Measurements from ENCODE around the gene KCNMA1. TPM values are rescaled to one million over a fixed set of nuclear protein-coding genes. Genes with fewer than 3 reads are reported as not detected.

Gene KCNMA1
- total RNA-seq, 3 donors from 2014 or later, result 45.4 to 312 (median 62.4) TPM

DNA sequence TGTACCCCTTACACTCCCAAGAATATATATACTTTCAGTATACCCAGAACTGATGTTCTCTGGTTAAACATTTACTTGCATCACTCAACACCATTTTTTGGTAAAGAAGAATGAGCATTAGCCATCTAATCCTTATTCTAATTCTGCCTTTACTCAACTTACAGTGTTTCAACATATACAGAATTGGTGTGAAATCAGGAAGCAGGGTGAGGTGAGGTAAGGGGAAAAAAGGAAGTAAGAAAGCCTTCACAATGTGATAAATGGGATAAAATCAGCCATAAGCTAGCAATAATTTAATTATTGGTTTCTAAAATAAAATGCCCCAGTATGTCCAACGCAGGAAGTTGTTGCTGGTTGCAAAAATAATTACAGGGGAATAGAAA lies 605.4 kb downstream of the KCNMA1 start:
- DNase-seq, result no peak
- no peak overlapping the region for H3K4me3 ChIP-seq
- no peak for ATAC-seq
- no peaks in the 10 kb centered on the region for H3K9me3 ChIP-seq
- H3K4me1 ChIP-seq (ENCODE audit: low read depth), result no peaks in the 10 kb centered on the region
- intact Hi-C loops (cut with DNase I, micrococcal nuclease), result no loop called here
- H3K36me3 ChIP-seq (ENCODE audit: low read depth), result no peaks in the 10 kb centered on the region
- TF ChIP-seq, protein P1, sequence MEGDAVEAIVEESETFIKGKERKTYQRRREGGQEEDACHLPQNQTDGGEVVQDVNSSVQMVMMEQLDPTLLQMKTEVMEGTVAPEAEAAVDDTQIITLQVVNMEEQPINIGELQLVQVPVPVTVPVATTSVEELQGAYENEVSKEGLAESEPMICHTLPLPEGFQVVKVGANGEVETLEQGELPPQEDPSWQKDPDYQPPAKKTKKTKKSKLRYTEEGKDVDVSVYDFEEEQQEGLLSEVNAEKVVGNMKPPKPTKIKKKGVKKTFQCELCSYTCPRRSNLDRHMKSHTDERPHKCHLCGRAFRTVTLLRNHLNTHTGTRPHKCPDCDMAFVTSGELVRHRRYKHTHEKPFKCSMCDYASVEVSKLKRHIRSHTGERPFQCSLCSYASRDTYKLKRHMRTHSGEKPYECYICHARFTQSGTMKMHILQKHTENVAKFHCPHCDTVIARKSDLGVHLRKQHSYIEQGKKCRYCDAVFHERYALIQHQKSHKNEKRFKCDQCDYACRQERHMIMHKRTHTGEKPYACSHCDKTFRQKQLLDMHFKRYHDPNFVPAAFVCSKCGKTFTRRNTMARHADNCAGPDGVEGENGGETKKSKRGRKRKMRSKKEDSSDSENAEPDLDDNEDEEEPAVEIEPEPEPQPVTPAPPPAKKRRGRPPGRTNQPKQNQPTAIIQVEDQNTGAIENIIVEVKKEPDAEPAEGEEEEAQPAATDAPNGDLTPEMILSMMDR (IDR thresholded peaks at IDR 0.05), result no peak

DNA sequence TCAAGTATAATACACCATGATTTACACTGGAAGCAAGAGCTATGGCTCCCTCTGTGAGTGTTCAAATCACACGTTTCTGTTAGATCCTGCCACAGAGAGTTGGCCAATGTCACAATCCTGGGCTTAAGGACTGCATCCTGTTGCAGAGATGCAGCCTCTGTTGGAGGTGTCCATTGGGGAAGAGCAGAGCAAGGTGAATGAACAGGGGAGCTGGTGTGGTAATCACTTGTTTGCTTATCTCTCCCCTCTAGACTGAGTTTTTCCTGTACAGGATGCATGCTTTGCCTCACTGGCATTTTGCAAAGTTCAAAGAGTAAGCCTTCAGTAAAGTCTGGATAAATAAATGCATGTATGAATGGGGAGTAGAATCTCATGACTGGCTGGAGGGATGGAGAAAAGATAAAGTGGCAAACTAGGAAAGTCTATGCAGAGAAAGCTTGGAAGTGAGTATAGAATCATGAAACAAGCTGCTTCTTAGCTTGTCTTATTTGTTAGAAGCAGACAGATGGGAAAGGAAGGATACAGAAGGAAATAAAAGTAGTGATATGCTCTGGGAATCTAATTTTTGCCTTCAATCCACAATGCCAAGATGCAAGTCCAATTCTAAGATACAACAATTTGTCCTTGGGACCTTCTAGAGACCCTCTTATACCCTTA lies 605.9 kb downstream of the KCNMA1 start:
- no peak overlapping the region for H3K4me3 ChIP-seq
- H3K4me1 ChIP-seq (ENCODE audit: low read depth), result no peaks in the 10 kb centered on the region
- TF ChIP-seq, protein P1 (IDR thresholded peaks at IDR 0.05), result no peak
- no peaks in the 10 kb centered on the region for H3K36me3 ChIP-seq (ENCODE audit: low read depth)
- ATAC-seq, result no peak
- intact Hi-C loops (cut with DNase I, micrococcal nuclease), result no loop called here
- no peaks in the 10 kb centered on the region for H3K9me3 ChIP-seq
- DNase-seq, result no peak

DNA sequence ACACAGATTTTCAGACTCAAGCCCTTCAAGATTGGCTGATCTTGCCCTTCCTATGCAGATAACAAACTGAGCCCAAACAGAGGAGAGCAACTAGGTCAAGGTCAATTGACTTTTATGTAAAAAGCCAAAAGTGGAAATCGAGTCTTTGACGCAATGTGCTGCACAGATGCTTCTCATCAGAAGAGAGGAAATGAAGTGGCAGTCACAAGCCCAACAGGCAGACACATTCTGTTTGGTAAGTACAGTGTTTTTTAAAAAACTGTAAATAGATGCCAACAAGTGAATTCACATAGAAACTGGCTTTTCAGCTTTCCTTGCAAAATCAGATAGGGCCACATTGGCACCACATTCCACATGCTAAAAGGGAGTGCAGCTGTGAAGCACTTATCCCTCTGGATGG lies 606.6 kb downstream of the KCNMA1 start:
- Histone ChIP-seq H3K4me1 (ENCODE audit: low read depth) (no peaks in the 10 kb centered on the region), H3K36me3 (ENCODE audit: low read depth) (no peaks in the 10 kb centered on the region), H3K9me3 (no peaks in the 10 kb centered on the region), H3K4me3 (no peak overlapping the region)
- DNase-seq (no peak), ATAC-seq (no peak)
- TF ChIP-seq, protein P1 (IDR thresholded peaks at IDR 0.05), result no peak
- intact Hi-C loops (cut with DNase I, micrococcal nuclease), result no loop called here

DNA sequence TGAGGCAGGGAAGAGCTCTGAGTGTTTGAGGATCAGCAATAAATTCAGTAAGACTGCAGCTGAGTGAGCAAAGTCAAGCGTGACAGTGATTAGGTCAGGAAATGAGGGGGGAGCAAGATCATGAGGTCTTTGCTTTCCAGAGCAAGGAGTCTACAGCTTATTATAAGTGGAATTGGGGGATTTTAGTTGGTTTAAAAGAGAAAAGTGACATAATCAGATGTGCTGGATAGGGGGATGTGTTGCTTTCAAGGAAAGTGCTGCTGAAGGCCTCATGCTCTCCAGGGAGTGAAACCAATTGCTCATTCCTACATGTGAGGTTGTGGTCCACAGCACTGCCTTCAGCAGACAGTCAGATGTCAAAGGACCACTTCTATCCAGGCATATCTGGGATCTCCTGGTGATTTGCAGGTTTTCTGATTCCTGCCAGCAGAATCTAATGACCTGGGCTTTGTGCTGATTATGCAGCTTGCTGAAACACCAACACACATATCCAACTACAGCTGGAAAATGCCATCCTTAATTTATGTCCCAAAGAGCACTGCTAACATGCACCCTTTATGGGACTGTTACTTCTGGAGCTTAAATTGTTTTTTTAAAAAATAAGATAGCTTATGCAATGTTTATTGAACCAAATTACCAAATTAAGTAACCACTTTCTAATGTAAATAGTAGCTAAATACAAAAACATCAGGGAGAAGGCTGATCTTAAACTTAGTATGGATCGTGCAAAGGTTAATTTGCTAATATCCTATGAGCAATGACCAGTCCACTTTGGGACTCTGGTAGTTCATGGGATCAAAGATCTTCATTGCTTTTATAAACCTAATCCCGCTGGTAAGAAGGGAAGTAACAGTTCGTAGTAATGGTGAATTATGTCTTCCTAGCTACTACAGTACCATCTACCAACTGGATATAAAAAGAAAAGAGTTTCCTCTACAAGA lies 607.6 kb downstream of the KCNMA1 start:
- DNase-seq, result no peak

DNA sequence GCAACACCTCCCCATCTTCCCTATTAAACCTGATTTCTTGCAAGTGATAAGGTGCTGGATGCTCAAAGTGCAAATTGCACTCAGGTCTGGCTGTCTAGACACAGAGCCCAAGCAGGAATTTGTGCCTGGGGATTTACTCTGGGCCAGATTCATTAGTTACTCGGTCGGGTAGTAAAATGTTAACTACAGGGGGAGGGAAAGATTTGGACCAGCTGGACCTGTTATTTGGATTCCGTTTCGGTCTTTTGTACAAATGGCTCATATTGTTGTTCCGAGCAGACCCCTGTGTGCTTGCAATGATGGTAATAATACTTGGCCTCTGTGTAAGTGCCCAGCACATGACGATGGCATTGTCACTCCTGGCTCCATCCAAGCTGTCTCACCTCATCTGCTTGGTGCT lies 609.6 kb downstream of the KCNMA1 start:
- ATAC-seq (no peak), DNase-seq (no peak)
- no peaks in the 10 kb centered on the region for H3K36me3 ChIP-seq (ENCODE audit: low read depth)
- H3K4me1 ChIP-seq (ENCODE audit: low read depth), result no peaks in the 10 kb centered on the region
- H3K9me3 ChIP-seq, result no peaks in the 10 kb centered on the region
- no peak overlapping the region for H3K4me3 ChIP-seq
- TF ChIP-seq, protein P1 (IDR thresholded peaks at IDR 0.05), result no peak
- intact Hi-C loops (cut with DNase I, micrococcal nuclease), result no loop called here

More for the DNA sequence above, 607.6 kb downstream of the KCNMA1 start:
- intact Hi-C loops (cut with DNase I, micrococcal nuclease), result no loop called here
- H3K36me3 ChIP-seq (ENCODE audit: low read depth), result no peaks in the 10 kb centered on the region
- TF ChIP-seq, protein P1 (IDR thresholded peaks at IDR 0.05), result no peak
- H3K9me3 ChIP-seq, result no peaks in the 10 kb centered on the region
- ATAC-seq, result no peak
- no peaks in the 10 kb centered on the region for H3K4me1 ChIP-seq (ENCODE audit: low read depth)
- H3K4me3 ChIP-seq, result no peak overlapping the region
